Effector memory CD8-positive, alpha-beta T cell (primary cell): ENCODE data around the gene CLEC2A.
"Not testable (repeated sequence)": the region's sequence is repeated elsewhere in the genome, so short reads cannot be mapped to it uniquely, and the experiment has no call there.

ENCODE experiments used
- ATAC-seq: fragments of 150-1000 bp; cut with Tn5 transposase; replicated peaks from 2 replicates; pipeline ENCODE4 v1.10.0; 2021; ENCODE audit warnings: mild to moderate bottlenecking, moderate library complexity
- DNase-seq, 3 experiments: peaks; one replicate each; pipeline ENCODE4 v3.0.0; 2021
- H3K27ac Mint-ChIP-seq, 2 donors: one replicate each; pipeline ENCODE4 v1.8.0; 2022; ENCODE audit warnings: mild to moderate bottlenecking in 2 of 2, mixed read lengths in 2 of 2, moderate library complexity in 2 of 2
- H3K27me3 Mint-ChIP-seq, 2 donors: one replicate each; pipeline ENCODE4 v1.8.0; 2022; ENCODE audit warnings: mixed read lengths in 2 of 2
- H3K36me3 Mint-ChIP-seq: one replicate; pipeline ENCODE4 v1.8.0; 2022; ENCODE audit warnings: mild to moderate bottlenecking, moderate library complexity, mixed read lengths; ENCODE audit not compliant: insufficient read depth
- H3K4me1 Mint-ChIP-seq, 2 donors: one replicate each; pipeline ENCODE4 v1.8.0; 2022; ENCODE audit warnings: low read depth in 2 of 2, mixed read lengths in 2 of 2
- H3K4me3 Mint-ChIP-seq, 2 donors: one replicate each; pipeline ENCODE4 v1.8.0; 2022; ENCODE audit warnings: mild to moderate bottlenecking in 2 of 2, mixed read lengths in 2 of 2, moderate library complexity in 2 of 2
- H3K9me3 Mint-ChIP-seq, 2 donors: one replicate each; pipeline ENCODE4 v1.8.0; 2022; ENCODE audit warnings: mixed read lengths in 2 of 2
- total RNA-seq, 9 experiments: gene quantifications; one replicate each; lab custom pipeline; 2026; lab: John Stamatoyannopoulos, UW

The CLEC2A gene, protein sequence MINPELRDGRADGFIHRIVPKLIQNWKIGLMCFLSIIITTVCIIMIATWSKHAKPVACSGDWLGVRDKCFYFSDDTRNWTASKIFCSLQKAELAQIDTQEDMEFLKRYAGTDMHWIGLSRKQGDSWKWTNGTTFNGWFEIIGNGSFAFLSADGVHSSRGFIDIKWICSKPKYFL
- 0 to 0.11 (median 0) reads per million in 9 experiments for total RNA-seq

DNA sequence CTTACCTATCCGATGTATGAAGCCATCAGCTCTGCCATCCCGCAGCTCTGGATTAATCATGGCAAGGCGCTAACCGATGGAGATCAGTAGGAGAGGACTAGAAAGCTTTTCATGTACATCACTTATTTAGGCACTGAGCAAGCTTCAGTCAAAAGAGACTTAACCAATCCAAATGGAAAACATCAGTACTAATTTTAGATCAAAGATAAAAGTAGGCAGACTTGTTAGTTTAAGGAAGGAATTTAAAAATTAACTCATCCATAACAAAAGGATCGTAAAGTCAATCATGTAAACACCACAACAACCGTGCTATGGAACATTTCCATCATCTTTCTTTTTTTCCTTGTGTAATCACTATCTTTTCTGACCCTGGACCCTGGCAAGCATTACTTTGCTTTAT is at the start of gene CLEC2A:
CLEC2A (minus strand) TSS at position 101 of the 400 bp plus-strand sequence; CDS start at position 60, 41 bp downstream.
- H3K36me3 Mint-ChIP-seq, result no peaks in the 10 kb centered on the region
- no peaks in the 10 kb centered on the region for H3K9me3 Mint-ChIP-seq
- DNase-seq, result no peak
- no peak for ATAC-seq
- no peak within 1 kb of the TSS for H3K4me3 Mint-ChIP-seq
- H3K4me1 Mint-ChIP-seq, result no peaks in the 10 kb centered on the region
- H3K27ac Mint-ChIP-seq, result no peak within 1 kb of the TSS
- peaks cover 18 to 34% of the 10 kb centered on the region in 2 donors for H3K27me3 Mint-ChIP-seq

DNA sequence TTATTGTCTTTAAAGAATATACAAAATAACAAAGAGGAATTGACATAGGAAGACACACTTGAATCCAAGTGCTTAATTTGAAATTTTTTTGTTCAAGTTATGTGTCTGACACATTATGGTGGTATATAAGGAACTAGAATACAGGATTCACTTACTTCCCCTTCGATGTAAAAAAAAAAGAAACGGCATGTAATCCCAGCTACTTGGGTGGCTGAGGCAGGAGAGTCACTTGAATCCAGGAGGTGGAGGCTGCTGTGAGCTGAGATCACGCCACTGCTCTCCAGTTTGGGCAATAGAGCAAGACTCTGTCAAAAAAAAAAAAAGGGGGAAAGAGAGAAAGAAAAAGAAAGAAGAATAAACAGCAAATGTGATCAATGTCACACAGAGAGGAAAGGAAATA is 48.0 kb upstream of the CLEC2A start:
- peaks cover 3% of the 10 kb centered on the region for H3K36me3 Mint-ChIP-seq
- H3K4me3 Mint-ChIP-seq, result no peak overlapping the region
- DNase-seq (no peak), ATAC-seq (no peak)
- H3K27me3 Mint-ChIP-seq, result peaks cover 18 to 27% of the 10 kb centered on the region in 2 donors
- no peaks in the 10 kb centered on the region for H3K4me1 Mint-ChIP-seq
- H3K9me3 Mint-ChIP-seq, result no peaks in the 10 kb centered on the region
- no peak overlapping the region for H3K27ac Mint-ChIP-seq

DNA sequence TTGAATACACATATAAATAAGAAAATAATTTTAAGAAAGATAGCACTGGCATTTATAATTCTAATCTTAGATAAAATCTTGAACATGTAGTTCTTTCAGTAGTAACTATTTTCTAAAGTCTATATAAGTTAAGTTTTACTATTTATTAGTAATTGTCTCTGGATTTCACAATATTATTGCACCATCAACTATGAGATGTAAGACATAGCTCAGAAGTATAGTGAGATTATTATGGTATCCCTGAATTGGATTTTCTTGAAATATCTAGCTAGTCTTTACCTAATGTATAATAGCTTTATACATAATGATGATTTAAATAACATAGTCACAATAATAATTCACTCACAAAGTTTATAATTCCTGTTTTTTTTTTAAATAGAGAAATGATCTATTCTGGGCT is 45.7 kb upstream of the CLEC2A start:
- DNase-seq (no peak), ATAC-seq (no peak)
- H3K9me3 Mint-ChIP-seq, result no peaks in the 10 kb centered on the region
- H3K27ac Mint-ChIP-seq, result no peak overlapping the region
- peaks cover 3% of the 10 kb centered on the region for H3K36me3 Mint-ChIP-seq
- H3K27me3 Mint-ChIP-seq, result peaks cover 23 to 41% of the 10 kb centered on the region in 2 donors
- H3K4me3 Mint-ChIP-seq, result no peak overlapping the region
- H3K4me1 Mint-ChIP-seq, result no peaks in the 10 kb centered on the region

- H3K9me3 Mint-ChIP-seq, DNase-seq, H3K27ac Mint-ChIP-seq, H3K4me1 Mint-ChIP-seq, H3K4me3 Mint-ChIP-seq, ATAC-seq, H3K36me3 Mint-ChIP-seq: not testable (repeated sequence)
- H3K27me3 Mint-ChIP-seq, result peaks cover 23 to 41% of the 10 kb centered on the region in 2 donors
Observed at GRCh38 chr12:9976626-9977025, 44.5 kb upstream of the CLEC2A start.

- Mint-ChIP-seq H3K9me3 (no peaks in the 10 kb centered on the region), H3K27me3 (peaks cover 23 to 41% of the 10 kb centered on the region in 2 donors), H3K27ac (no peak overlapping the region), H3K4me1 (no peaks in the 10 kb centered on the region), H3K36me3 (peaks cover 3% of the 10 kb centered on the region), H3K4me3 (no peak overlapping the region)
- DNase-seq, result no peak
- no peak for ATAC-seq
Observed at GRCh38 chr12:9975614-9976013, 43.4 kb upstream of the CLEC2A start.

DNA sequence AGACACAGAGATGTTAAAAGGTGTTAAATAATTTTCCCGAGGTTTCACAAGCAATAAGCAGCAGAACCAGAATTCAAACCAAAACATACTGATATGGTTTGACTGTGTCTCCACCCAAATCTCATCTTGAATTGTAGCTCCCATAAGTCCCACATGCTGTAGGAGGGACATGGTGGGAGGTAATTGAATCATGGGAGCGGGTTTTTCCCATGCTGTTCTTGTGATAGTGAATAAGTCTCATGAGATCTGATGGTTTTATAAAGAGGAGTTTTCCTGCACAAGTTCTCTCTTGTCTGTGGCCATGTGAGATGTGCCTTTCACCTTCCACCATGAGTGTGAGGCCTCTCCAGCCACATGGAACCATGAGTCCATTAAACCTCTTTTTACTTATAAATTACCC is 42.6 kb upstream of the CLEC2A start:
- not testable (repeated sequence) for DNase-seq, H3K4me3 Mint-ChIP-seq, H3K36me3 Mint-ChIP-seq, ATAC-seq, H3K4me1 Mint-ChIP-seq, H3K27ac Mint-ChIP-seq, H3K9me3 Mint-ChIP-seq
- peaks cover 23 to 34% of the 10 kb centered on the region in 2 donors for H3K27me3 Mint-ChIP-seq

DNA sequence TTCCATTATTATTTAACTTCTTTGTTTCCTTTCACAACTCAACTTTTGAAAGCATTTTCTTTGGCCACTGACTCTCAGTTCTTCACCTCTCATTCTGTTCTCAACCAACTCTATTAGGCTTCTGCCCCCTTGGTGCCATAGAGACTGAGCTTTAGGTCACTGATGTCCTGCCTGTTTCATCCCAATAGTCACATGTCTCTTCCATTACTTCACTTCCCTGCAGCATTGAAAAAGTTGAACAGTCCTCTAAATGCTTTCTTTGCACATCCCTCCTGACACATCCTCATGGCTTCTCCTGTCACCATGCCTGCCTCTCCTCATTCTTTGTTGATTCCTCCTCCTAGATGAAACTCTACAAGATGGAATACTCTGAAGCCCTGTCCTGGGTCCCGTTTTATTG is 41.8 kb upstream of the CLEC2A start:
- no peaks in the 10 kb centered on the region for H3K36me3 Mint-ChIP-seq
- DNase-seq (no peak), ATAC-seq (no peak)
- no peak overlapping the region for H3K4me3 Mint-ChIP-seq
- no peak overlapping the region for H3K27ac Mint-ChIP-seq
- H3K27me3 Mint-ChIP-seq, result peaks cover 23 to 33% of the 10 kb centered on the region in 2 donors
- H3K4me1 Mint-ChIP-seq, result no peaks in the 10 kb centered on the region
- no peaks in the 10 kb centered on the region for H3K9me3 Mint-ChIP-seq

DNA sequence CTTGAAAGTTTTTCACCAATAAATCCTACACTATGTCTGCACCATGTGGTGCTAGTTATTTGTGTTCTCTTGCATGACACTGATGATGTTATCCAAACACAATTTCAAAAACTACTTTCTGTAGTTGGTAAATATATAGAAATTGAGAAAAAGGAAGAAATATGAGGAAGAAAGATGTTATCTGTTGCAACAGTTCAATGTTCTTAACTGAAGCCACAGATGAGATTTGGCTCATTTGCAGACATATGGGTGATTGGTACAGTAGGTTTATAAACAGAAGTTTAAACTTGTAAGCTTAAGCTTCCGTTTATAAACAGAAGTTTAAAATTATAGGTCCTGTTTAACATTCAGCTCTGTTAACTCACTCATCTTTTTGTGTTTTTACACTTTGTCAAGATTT is 39.0 kb upstream of the CLEC2A start, which contains the start of gene CLEC12A:
CLEC12A (plus strand) TSS at position 229 of the 400 bp plus-strand sequence. CDS start 188 bp downstream, outside the sequence.
- H3K27ac Mint-ChIP-seq, result no peak within 1 kb of the TSS

DNA sequence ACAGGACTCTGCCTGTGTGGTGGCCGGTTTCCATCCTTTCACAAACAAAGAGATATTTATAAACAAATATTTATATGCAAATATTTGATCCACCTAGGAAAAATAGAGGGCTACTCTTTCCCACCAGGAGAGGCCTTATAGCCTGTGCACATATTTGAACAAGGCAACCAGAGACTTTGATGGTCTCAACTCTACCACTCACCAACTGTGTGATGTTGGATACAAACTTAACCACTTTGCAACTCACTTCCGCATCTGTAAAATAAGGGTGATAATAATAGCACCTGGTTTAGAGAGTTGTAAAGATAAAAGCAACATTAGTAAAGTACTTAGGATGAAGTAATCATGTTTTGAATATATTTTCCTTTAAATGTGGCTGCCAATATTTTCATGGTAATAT is 37.5 kb upstream of the CLEC2A start:
- no peak for ATAC-seq
- H3K4me3 Mint-ChIP-seq, result no peak overlapping the region
- DNase-seq, result no peak
- H3K36me3 Mint-ChIP-seq, result no peaks in the 10 kb centered on the region
- H3K4me1 Mint-ChIP-seq, result no peaks in the 10 kb centered on the region
- H3K9me3 Mint-ChIP-seq, result no peaks in the 10 kb centered on the region
- H3K27me3 Mint-ChIP-seq, result peaks cover 0 to 9% of the 10 kb centered on the region in 2 donors
- H3K27ac Mint-ChIP-seq, result no peak overlapping the region

More for the DNA sequence above, 39.0 kb upstream of the CLEC2A start, which contains the start of gene CLEC12A:
- Mint-ChIP-seq H3K4me3 (no peak within 1 kb of the TSS), H3K9me3 (no peaks in the 10 kb centered on the region), H3K36me3 (no peaks in the 10 kb centered on the region), H3K27me3 (peaks cover 15 to 19% of the 10 kb centered on the region in 2 donors), H3K4me1 (no peaks in the 10 kb centered on the region)
- ATAC-seq (no peak), DNase-seq (no peak)

- Mint-ChIP-seq H3K9me3 (no peaks in the 10 kb centered on the region), H3K4me3 (no peak overlapping the region), H3K27me3 (no peaks in the 10 kb centered on the region), H3K27ac (no peak overlapping the region), H3K36me3 (no peaks in the 10 kb centered on the region), H3K4me1 (peaks cover 14 to 18% of the 10 kb centered on the region in 2 donors)
- DNase-seq, result no peak
- no peak for ATAC-seq
Observed at GRCh38 chr12:9961901-9962300, 29.7 kb upstream of the CLEC2A start.

DNA sequence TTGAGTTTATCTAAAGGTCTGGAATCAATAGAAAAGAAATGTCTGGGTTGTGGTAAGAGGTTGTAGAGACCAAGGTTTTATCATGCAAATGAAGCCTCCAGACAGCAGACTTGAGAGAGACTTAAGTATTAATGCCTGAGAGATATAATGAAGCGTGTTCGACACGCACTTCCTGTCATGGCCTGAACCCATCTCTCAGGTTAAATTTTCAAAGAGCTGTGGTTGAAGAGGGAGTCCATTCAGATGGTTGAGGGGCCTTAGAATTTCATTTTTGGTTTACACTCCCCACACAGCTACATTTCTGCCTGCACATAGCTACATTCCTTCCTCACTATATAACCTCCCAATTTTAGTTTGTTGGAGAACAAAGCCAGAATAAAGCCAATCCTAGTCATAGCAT is 28.9 kb upstream of the CLEC2A start:
- Mint-ChIP-seq H3K9me3 (no peaks in the 10 kb centered on the region), H3K36me3 (no peaks in the 10 kb centered on the region), H3K4me1 (peaks cover 14 to 20% of the 10 kb centered on the region in 2 donors), H3K27me3 (no peaks in the 10 kb centered on the region), H3K27ac (no peak overlapping the region), H3K4me3 (no peak overlapping the region)
- DNase-seq (no peak), ATAC-seq (no peak)

- Mint-ChIP-seq H3K4me1 (peaks cover 15 to 20% of the 10 kb centered on the region in 2 donors), H3K36me3 (no peaks in the 10 kb centered on the region), H3K27me3 (no peaks in the 10 kb centered on the region), H3K27ac (no peak overlapping the region), H3K4me3 (no peak overlapping the region), H3K9me3 (no peaks in the 10 kb centered on the region)
- ATAC-seq (no peak), DNase-seq (no peak)
Observed at GRCh38 chr12:9960590-9960989, 28.4 kb upstream of the CLEC2A start.

- peak overlapping the region; percentile 20 to 48 for H3K4me3 Mint-ChIP-seq
- peak; percentile 94 for ATAC-seq
- H3K9me3 Mint-ChIP-seq, result no peaks in the 10 kb centered on the region
- H3K27me3 Mint-ChIP-seq, result no peaks in the 10 kb centered on the region
- H3K36me3 Mint-ChIP-seq, result no peaks in the 10 kb centered on the region
- no peak for DNase-seq
- H3K27ac Mint-ChIP-seq, result no peak overlapping the region
- peaks cover 15 to 20% of the 10 kb centered on the region in 2 donors for H3K4me1 Mint-ChIP-seq
Observed at GRCh38 chr12:9957834-9958233, 25.7 kb upstream of the CLEC2A start.

- H3K27me3 Mint-ChIP-seq, H3K27ac Mint-ChIP-seq, H3K4me3 Mint-ChIP-seq, DNase-seq, ATAC-seq, H3K36me3 Mint-ChIP-seq, H3K9me3 Mint-ChIP-seq: not testable (repeated sequence)
- peaks cover 31 to 40% of the 10 kb centered on the region in 2 donors for H3K4me1 Mint-ChIP-seq
Observed at GRCh38 chr12:9952954-9953729, 21.0 kb upstream of the CLEC2A start.
